Pancreas (tissue), 10 donors: ENCODE measurements around the gene VAV2. TPM values are rescaled to one million over a fixed set of nuclear protein-coding genes. Genes with fewer than 3 reads are reported as not detected.

Experiments
- ATAC-seq, 4 donors: fragments of 200-7000 bp; cut with Tn5 transposase; one replicate each; pipeline versions ENCODE4 v1.8.0 to v1.9.1; 2020; ENCODE audit warnings: mild to moderate bottlenecking in 4 of 4, moderate library complexity in 4 of 4
- DNase-seq, 6 donors: peaks; one replicate each; pipeline ENCODE4 v3.0.0-alpha.2; 2020
- FAIRE-seq: peaks from 2 replicates; lab custom pipeline; 2012; peaks lifted over from hg19 to GRCh38; lab: Jason Lieb, UNC
- H3K27ac ChIP-seq, 4 donors: fragments of 200-600 bp; sonication (generic); 1 replicate in 3 of 4; 2 replicates in 1 of 4; pipeline versions ENCODE4 v1.5.0 to v1.8.0; 2020
- H3K27me3 ChIP-seq, 4 donors: fragments of 200-600 bp; one replicate each; pipeline ENCODE4 v1.8.0; 2021
- H3K36me3 ChIP-seq, 3 donors: fragments of 200-600 bp; sonication (generic) in 1 of 3; one replicate each; pipeline versions ENCODE4 v1.5.0 to v1.8.0; 2020 to 2021
- H3K4me1 ChIP-seq, 3 donors: fragments of 200-600 bp; one replicate each; pipeline ENCODE4 v1.8.0; 2021
- H3K4me3 ChIP-seq, 4 donors: fragments of 200-600 bp; sonication (generic) in 2 of 4; one replicate each; pipeline versions ENCODE4 v1.5.0 to v1.8.0; 2020 to 2021
- H3K9me3 ChIP-seq, 4 donors: fragments of 200-600 bp; one replicate each; pipeline ENCODE4 v1.8.0; 2021
- WGBS, 2 donors: extraction: QIAGEN DNeasy Blood & Tissue Kit; methylation state at CpG; one replicate each; pipeline ENCODE4 v1.1.7; 2013; 5-methylcytosine and 5-hydroxymethylcytosine counted together
- intact Hi-C, 3 donors: fragments of 100-400 bp; cut with DNase I; formaldehyde crosslinking; loops; one replicate each; pipeline versions ENCODE4 v1.11.1 to v1.14.2; 2022
- polyA plus RNA-seq, 2 donors: library from polyadenylated mRNA; stranded (reverse); fragments of 200-250 nt; gene quantifications; one replicate each; pipeline ENCODE4 v1.2.3, GENCODE V29; 2013
- total RNA-seq, 6 donors: library from RNA; stranded (reverse); fragmentation: NEBNext Ultra II Directional in 4 of 6; extraction: Animal tissue kit (Norgen Biotek cat#: 25700) in 4 of 6; gene quantifications; one replicate each; pipeline versions ENCODE4 v1.2.1 to v1.2.4, GENCODE V29; 2021 to 2023
- TF ChIP-seq, protein P1 (sequence below), 4 donors: fragments of 200-600 bp; sonication (generic) in 3 of 4; IDR thresholded peaks; one replicate each; pipeline versions ENCODE4 v1.5.0 to v1.8.0; 2021; ENCODE audit warnings: antibody characterized with exemption in 4 of 4
- donor health status: healthy with polysubstance abuse.
- donor health status: DM: no; HTN: no; CAD: no; lungs with moderate emphysema.
- donor health status: DM: no; HTN: no; CAD: no.
- donor health status: control.
- donor health status: control.
- donor health status: Bipolar disorder and iron deficiency.
- donor health status: DM: yes; HTN: yes; CAD: no.
- donor health status: DM: no; HTN: no; CAD: no.
- donor health status: DM: no; HTN: no; CAD: no.
- donor health status: DM: yes; HTN: yes; CAD: no.

VAV2 gene
- total and polyA plus RNA-seq, 8 donors = 20.5 to 41.0 (median 33.6) TPM

DNA sequence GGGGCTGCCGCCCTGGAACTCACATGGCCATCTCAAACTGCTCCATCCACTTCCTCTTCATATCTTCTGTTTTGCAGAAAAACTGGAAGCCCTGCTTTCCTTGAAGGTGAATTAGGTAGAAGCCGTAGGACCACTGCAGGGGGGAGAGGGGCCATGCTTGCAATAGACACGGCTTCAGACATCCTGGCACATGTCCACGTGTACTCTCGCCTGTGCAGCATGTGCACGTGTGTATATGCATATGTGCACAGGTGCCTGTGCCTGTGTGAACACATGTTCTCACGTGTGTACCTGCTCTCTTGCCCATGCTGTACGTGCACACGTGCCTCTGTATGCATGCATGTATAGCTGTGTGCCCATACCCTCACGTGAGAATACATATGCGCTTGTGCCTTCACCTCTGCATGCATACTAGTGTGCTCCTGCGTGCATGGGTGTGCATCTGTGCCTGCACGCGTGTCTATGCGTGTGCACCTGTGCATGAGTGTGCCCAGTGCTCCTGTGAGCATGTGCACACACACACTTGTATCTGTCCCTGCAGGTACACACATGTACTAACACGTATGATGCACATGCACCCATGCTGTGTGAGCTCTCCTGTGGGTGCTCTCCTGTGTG lies 206.3 kb downstream of the VAV2 start:
- Histone ChIP-seq H3K36me3 (peaks cover 0 to 29% (median 4%) of the 10 kb centered on the region in 3 donors), H3K4me3 (no peak overlapping the region), H3K27ac (no peak overlapping the region), H3K27me3 (no peaks in the 10 kb centered on the region), H3K4me1 (no peaks in the 10 kb centered on the region), H3K9me3 (no peaks in the 10 kb centered on the region)
- DNase-seq = peak in 1 of 6 donors; percentile 46
- TF ChIP-seq, protein P1, sequence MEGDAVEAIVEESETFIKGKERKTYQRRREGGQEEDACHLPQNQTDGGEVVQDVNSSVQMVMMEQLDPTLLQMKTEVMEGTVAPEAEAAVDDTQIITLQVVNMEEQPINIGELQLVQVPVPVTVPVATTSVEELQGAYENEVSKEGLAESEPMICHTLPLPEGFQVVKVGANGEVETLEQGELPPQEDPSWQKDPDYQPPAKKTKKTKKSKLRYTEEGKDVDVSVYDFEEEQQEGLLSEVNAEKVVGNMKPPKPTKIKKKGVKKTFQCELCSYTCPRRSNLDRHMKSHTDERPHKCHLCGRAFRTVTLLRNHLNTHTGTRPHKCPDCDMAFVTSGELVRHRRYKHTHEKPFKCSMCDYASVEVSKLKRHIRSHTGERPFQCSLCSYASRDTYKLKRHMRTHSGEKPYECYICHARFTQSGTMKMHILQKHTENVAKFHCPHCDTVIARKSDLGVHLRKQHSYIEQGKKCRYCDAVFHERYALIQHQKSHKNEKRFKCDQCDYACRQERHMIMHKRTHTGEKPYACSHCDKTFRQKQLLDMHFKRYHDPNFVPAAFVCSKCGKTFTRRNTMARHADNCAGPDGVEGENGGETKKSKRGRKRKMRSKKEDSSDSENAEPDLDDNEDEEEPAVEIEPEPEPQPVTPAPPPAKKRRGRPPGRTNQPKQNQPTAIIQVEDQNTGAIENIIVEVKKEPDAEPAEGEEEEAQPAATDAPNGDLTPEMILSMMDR (IDR thresholded peaks at IDR 0.05) = no peak
- intact Hi-C loops = no loop called here
- FAIRE-seq = no peak
- no peak for ATAC-seq
- WGBS, 2 donors = 87 to 88% methylated on average over 16 of the region's 16 CpGs

DNA sequence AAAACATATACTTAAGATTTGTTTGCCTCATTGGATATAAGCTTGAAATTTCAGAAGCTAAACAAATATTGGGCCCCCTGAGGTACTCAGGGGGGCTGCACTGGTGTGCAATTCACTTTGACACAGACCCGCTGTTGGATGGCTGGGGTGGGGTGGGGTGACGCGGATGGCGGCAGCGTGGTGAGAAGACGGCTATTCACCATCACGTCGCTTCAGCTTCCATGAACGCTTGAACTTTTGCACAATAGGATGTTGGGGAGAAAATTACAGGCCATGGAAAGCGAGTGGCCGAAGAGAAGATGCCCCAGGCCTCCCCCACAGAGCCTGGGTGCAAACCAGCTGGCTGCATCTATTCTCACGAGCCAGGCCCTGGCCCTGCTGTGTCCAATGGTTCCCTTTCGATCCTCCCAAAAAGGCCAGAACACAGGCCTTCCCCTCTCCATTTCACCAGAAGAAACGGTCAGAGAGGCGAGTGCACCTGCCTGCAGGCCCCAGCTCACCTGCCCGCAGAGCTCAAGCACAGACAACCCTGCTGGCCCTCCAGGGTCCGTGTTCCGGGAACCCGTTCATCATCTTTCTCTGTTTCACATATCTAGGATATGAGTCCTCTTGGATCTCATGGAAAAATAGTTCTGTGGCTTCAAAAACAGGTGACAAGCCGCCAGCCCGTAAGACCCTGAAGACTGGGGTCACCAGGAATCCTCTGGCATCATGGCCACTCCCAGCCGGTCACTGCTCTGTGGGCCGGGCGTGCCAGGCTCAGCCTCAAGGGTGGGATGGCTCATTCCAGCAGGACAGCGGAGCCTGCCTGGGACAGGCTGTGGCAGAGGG lies 207.2 kb downstream of the VAV2 start:
- peaks cover 0 to 21% (median under 1%) of the 10 kb centered on the region in 3 donors for H3K36me3 ChIP-seq
- no peak overlapping the region for H3K4me3 ChIP-seq
- intact Hi-C loops = loop anchor here in 1 of 3 donors (5.0 kb wide), 1 partner anchor 212 kb away; no protein-coding TSS in a partner anchor
- ATAC-seq (no peak), FAIRE-seq (no peak), DNase-seq (peak in 2 of 6 donors; percentile 11 to 63)
- no peaks in the 10 kb centered on the region for H3K9me3 ChIP-seq
- no peaks in the 10 kb centered on the region for H3K4me1 ChIP-seq
- no peaks in the 10 kb centered on the region for H3K27me3 ChIP-seq
- WGBS, 2 donors = 93 to 94% methylated on average over 25 of the region's 25 CpGs
- no peak overlapping the region for H3K27ac ChIP-seq
- TF ChIP-seq, protein P1 (IDR thresholded peaks at IDR 0.05) = no peak

DNA sequence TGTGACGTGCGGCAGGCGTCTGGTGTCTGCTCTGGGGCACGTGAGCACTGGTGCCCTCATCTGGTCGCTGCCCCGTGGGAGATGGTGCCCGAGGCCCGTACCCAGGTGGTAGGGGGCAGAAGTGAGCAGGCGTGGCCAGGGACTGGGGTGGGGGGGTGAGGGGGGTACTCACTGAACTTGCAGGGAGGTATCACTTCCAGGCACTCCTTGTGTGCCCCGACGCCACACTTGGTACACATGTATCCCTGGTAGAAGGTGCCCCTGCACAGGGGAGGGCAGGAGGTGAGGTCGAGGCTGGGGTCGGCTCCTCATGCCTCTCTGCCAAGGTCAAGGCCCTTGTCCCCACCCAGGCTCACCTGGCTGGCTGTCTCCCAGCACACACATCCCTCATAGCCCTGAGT lies 208.8 kb downstream of the VAV2 start:
- H3K4me1 ChIP-seq = no peaks in the 10 kb centered on the region
- FAIRE-seq (no peak), ATAC-seq (peak in 1 of 4 donors; percentile 8), DNase-seq (peak in 2 of 6 donors; percentile 27 to 65)
- no peak overlapping the region for H3K4me3 ChIP-seq
- intact Hi-C loops = loop anchor here in 1 of 3 donors (5.0 kb wide), 1 partner anchor 214 kb away; no protein-coding TSS in a partner anchor
- H3K27ac ChIP-seq = no peak overlapping the region
- no peaks in the 10 kb centered on the region for H3K9me3 ChIP-seq
- TF ChIP-seq, protein P1 (IDR thresholded peaks at IDR 0.05) = no peak
- H3K36me3 ChIP-seq = peaks cover 0 to 19% (median 0%) of the 10 kb centered on the region in 3 donors
- WGBS, 2 donors = 71 to 88% methylated on average over 7 to 13 of the region's 13 CpGs
- H3K27me3 ChIP-seq = no peaks in the 10 kb centered on the region

DNA sequence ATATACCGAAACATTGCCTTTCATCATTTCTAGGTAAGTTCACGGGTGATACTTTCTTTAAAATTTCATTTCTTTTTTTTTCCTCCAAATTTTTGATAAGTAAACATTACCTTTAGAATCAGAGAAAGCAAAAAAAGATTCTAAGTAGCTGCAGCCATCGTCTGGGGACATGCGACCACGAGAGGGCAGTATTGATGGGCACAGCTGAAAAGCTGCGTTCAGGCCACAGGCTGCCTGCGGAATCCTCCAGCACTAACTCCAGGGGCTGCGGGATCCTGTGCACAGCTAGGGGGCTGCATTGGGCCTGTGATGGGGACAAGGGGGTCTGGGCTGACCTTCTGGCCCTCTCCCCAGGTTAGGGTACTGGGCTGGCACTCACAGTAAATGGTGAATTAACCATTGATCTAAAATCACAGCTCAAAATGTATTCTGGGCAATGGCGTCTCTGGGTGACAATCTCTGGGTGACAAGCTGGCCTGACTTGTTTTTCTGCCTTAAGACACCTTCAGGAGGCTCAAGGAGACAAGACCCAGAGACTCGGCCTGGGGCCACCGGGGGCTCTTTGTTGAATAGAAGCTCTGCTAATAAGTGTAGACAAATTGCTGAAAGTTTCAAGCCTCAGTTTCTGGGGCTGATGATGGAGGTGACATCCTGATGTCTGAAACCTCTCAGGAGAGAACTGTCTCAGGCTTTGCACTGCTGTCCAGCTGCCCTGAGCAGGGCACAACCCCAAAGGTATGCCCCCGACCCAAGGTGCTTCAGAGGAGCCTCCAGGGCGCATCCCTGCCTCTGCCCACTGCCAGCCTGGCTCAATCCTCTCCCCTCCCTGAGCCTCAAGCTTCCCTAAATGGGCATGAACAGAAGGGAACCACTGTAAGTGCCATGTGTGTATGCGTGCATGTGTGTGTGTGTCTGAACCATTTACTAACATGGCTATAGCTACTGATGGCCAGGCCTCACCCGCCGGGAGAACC lies 209.7 kb downstream of the VAV2 start:
- FAIRE-seq = no peak
- peak; percentile 61 to 84 (median 76) for DNase-seq
- Histone ChIP-seq H3K27me3 (no peaks in the 10 kb centered on the region), H3K4me3 (no peak overlapping the region), H3K9me3 (no peaks in the 10 kb centered on the region), H3K27ac (no peak overlapping the region), H3K4me1 (no peaks in the 10 kb centered on the region), H3K36me3 (peaks cover 0 to 21% (median 1%) of the 10 kb centered on the region in 3 donors)
- peak; percentile 53 to 84 (median 80) for ATAC-seq
- intact Hi-C loops = loop anchor here in 1 of 3 donors (5.0 kb wide), 1 partner anchor 215 kb away; no protein-coding TSS in a partner anchor
- TF ChIP-seq, protein P1 (IDR thresholded peaks at IDR 0.05) = peak; percentile 43 to 74 (median 64)
- WGBS, 2 donors = 43 to 46% methylated on average over 16 of the region's 16 CpGs
